ENCODE measurements around the gene P3H3.

Gene P3H3, protein sequence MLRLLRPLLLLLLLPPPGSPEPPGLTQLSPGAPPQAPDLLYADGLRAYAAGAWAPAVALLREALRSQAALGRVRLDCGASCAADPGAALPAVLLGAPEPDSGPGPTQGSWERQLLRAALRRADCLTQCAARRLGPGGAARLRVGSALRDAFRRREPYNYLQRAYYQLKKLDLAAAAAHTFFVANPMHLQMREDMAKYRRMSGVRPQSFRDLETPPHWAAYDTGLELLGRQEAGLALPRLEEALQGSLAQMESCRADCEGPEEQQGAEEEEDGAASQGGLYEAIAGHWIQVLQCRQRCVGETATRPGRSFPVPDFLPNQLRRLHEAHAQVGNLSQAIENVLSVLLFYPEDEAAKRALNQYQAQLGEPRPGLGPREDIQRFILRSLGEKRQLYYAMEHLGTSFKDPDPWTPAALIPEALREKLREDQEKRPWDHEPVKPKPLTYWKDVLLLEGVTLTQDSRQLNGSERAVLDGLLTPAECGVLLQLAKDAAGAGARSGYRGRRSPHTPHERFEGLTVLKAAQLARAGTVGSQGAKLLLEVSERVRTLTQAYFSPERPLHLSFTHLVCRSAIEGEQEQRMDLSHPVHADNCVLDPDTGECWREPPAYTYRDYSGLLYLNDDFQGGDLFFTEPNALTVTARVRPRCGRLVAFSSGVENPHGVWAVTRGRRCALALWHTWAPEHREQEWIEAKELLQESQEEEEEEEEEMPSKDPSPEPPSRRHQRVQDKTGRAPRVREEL

DNA sequence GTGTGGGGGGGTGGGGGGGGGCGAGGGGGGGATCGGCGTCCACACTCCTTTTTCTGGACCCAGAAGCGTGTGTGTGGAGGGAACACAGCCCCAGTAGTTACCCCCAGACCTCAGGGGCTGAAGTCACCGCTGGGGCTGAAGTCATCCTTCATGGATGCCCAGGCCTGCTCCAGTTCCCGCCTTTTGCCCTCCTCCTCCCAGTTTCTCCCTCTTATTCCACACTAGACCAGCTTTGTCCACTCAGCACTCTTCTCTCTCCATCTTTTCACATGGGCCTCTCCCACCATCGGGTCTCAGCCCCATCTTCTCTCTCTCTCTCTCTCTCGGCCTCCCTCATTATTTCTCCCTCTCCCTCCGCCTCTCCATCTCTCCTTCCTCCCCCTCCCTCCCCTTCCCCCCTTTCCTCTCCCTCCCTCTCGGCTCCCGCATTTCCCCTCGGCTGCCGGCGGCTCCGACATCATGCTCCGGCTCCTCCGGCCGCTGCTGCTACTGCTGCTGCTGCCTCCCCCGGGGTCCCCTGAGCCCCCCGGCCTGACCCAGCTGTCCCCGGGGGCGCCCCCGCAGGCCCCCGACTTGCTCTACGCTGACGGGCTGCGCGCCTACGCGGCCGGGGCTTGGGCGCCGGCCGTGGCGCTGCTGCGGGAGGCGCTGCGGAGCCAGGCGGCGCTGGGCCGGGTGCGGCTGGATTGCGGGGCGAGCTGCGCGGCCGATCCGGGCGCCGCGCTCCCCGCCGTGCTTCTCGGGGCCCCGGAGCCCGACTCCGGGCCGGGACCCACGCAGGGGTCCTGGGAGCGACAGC is at the start of gene P3H3:
P3H3 (plus strand) TSS at position 426 of the 799 bp plus-strand sequence; CDS start at position 460, 34 bp downstream.
- H3K4me3 ChIP-seq (ENCODE audit: low read length): peak within 1 kb of the TSS; percentile 87
- H3K27me3 ChIP-seq (replicated peaks; ENCODE audit: control insufficient read depth, insufficient read depth, low read length): peaks cover 8% of the 10 kb centered on the region
- peak; percentile 73 for DNase-seq (ENCODE audit: low read depth)
- peaks cover 8% of the 10 kb centered on the region for H3K4me1 ChIP-seq (ENCODE audit: control insufficient read depth, insufficient read depth, low read length)
- H3K9ac ChIP-seq (ENCODE audit: low read length): peak within 1 kb of the TSS; percentile 90
- no peaks in the 10 kb centered on the region for H3K36me3 ChIP-seq (ENCODE audit: control insufficient read depth, insufficient read depth, low read length, severe bottlenecking)
- H3K9me3 ChIP-seq (ENCODE audit: control insufficient read depth, low read length): no peaks in the 10 kb centered on the region

DNA sequence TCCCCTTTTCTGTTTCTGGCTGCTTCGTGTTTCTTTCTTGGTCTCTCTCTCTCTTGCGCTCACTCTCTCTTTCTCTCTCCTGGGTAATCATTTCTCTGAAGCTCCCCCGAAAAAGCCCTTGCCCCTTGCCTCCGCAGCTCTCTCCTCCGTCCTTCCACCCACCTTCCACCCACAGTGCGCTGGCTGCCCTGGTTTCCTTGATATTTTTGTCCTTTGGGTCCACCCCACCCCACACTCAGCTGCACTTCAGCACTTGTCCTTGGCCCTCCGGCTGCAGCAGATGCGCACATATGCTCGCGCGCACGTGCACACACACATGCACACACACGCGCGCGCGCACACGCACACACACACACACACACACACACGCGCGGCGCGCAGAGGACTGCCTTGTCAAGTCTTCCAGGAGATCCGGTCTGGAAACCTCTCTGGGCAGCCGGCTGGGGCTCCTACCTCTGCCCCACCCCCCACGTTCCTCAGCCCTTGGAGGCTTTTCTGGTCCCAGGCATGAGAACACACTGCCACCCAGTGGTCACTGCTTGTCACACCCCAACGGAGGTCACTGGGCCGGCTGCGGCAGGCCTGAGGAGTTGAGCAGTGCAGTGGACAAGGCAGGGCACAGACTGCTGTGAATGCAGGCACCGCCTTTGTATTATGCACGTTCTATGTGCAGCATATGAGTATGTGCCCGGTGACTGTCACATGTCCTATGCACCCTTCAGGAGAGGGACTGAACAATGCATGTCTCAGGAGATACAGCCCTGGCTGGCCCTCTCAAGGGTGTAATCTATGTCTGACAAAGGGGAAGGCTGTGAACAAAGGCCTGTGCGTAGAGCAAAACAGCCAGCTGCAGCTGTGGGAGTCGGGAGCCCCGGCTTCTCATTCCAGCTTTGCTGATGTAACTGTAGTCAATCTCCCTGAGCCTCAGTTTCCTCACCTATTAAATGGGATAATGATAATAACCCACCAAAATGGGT is 49.3 kb upstream of the P3H3 start:
- no peaks in the 10 kb centered on the region for H3K9me3 ChIP-seq (ENCODE audit: control insufficient read depth, low read length)
- DNase-seq (ENCODE audit: low read depth): peak; percentile 98
- H3K4me3 ChIP-seq (ENCODE audit: low read length): peak overlapping the region; percentile 75
- H3K9ac ChIP-seq (ENCODE audit: low read length): peak overlapping the region; percentile 60
- H3K36me3 ChIP-seq (ENCODE audit: control insufficient read depth, insufficient read depth, low read length, severe bottlenecking): no peaks in the 10 kb centered on the region
- H3K27me3 ChIP-seq (replicated peaks; ENCODE audit: control insufficient read depth, insufficient read depth, low read length): peaks cover 8% of the 10 kb centered on the region
- peaks cover 6% of the 10 kb centered on the region for H3K4me1 ChIP-seq (ENCODE audit: control insufficient read depth, insufficient read depth, low read length)

DNA sequence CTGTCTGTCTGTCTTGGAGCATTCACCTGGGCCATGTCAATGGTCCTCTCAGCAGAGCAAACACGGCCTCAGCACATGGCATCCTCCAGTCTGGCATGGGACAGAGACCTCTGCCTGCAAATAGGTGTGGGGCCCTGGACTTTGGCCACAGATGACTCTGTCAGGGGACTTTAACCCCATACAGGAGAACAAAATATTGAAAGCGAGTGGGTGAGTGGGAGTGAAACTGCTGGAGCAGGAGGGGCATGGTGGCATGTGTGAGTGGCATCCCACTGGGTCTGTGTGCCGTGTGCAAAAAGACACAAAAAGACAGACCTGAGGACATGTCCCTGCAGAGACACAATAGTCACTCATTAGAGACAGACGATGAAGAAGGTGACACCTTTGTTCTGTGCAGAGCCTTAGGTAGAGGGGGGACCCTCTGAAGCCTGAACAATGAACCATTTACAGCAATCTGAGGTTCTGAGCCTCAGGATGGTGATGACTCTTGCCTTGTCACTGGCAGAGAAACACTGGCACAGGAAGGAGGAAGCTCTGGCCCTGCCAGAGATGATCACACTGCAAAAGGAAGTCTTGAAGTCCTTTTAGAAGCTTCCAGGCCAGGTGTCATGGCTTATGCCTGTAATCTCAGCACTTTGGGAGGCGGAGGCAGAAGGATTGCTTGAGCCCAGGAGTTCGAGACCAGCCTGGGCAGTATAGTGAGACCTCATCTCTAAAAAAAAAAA is 48.3 kb upstream of the P3H3 start:
- H3K4me3 ChIP-seq (ENCODE audit: low read length): no peak overlapping the region
- no peak overlapping the region for H3K9ac ChIP-seq (ENCODE audit: low read length)
- no peak for DNase-seq (ENCODE audit: low read depth)
- H3K9me3 ChIP-seq (ENCODE audit: control insufficient read depth, low read length): no peaks in the 10 kb centered on the region
- peaks cover 6% of the 10 kb centered on the region for H3K4me1 ChIP-seq (ENCODE audit: control insufficient read depth, insufficient read depth, low read length)
- H3K36me3 ChIP-seq (ENCODE audit: control insufficient read depth, insufficient read depth, low read length, severe bottlenecking): no peaks in the 10 kb centered on the region
- H3K27me3 ChIP-seq (replicated peaks; ENCODE audit: control insufficient read depth, insufficient read depth, low read length): peaks cover 8% of the 10 kb centered on the region

DNA sequence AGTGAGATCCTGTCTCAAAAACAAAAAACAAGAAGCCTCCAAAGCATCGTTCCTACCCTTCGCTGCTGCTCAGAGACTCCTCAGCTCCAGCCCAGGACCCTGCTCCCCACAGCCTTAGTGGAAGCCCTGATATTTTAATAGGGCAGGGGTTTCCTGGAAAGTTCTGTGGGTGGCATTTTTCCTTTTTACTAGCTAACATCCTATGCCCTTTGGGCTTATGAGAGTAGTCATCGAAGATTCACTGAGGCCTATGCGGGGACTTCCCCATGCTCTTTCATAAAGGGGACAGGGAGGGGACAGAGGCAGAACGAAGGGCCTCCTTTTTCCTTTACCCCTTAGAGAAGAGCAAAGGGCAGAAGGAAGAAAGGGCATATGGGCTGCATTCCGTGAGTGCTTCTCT is 47.6 kb upstream of the P3H3 start:
- Histone ChIP-seq H3K9ac (ENCODE audit: low read length) (no peak overlapping the region), H3K36me3 (ENCODE audit: control insufficient read depth, insufficient read depth, low read length, severe bottlenecking) (no peaks in the 10 kb centered on the region), H3K9me3 (ENCODE audit: control insufficient read depth, low read length) (no peaks in the 10 kb centered on the region), H3K27me3 (replicated peaks; ENCODE audit: control insufficient read depth, insufficient read depth, low read length) (peaks cover 8% of the 10 kb centered on the region), H3K4me3 (ENCODE audit: low read length) (no peak overlapping the region), H3K4me1 (ENCODE audit: control insufficient read depth, insufficient read depth, low read length) (peaks cover 6% of the 10 kb centered on the region)
- DNase-seq (ENCODE audit: low read depth): no peak

DNA sequence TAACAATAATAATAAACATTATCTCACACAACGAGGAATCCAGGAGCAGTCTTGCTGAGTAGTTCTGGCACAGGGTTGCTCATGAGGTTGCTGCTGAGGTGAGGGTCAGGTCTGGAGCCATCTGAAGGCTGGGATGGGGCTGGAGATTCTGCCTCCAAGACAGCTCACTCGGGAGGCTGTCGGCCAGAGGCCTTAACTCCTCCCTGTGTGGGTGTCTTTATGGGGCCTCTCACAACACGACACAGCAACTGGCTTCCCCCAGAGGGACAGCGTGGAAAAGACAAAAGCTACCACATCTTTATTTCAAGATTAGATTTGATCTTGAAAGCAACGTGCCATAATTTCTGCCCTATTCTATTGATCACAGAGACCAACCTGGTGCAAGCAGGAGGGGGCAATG is 46.1 kb upstream of the P3H3 start:
- Histone ChIP-seq H3K36me3 (ENCODE audit: control insufficient read depth, insufficient read depth, low read length, severe bottlenecking) (no peaks in the 10 kb centered on the region), H3K9me3 (ENCODE audit: control insufficient read depth, low read length) (no peaks in the 10 kb centered on the region), H3K4me3 (ENCODE audit: low read length) (no peak overlapping the region), H3K4me1 (ENCODE audit: control insufficient read depth, insufficient read depth, low read length) (peaks cover 6% of the 10 kb centered on the region), H3K27me3 (replicated peaks; ENCODE audit: control insufficient read depth, insufficient read depth, low read length) (peaks cover 8% of the 10 kb centered on the region), H3K9ac (ENCODE audit: low read length) (no peak overlapping the region)
- DNase-seq (ENCODE audit: low read depth): no peak

DNA sequence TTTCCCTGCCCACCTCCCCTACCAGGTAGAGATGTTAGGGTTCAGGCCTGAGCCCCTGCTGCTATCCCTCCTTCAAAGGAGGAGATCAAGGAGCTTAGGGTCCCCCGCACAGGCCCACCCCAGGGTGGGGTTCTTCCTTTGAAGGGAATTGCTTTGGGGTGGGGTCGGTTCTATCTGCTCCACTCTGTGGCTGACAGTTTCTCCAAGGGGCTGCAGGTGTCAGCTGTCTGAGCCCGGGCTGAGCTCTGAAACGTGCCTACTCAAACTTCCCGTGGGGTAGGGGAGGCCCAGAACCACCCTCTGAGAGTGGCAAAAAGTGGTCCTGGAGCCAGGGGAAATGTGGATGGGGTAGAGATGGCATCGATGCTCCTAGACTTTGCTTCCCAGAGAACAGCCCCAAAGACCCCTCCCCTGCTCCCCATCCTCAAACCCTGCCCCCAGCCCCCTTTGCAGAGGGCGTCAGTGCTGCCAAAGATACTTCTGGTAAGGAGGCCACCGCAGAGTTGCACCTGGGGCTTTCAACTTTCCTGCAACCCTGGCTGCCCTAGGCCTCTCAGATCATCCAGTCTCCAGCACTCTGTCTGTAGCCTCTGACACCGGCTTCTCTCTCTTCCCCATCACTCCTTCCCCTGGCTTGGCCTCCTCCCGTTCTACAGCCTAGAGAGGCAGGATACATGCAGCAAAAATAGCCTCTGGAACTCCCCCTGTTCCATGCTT is 45.2 kb upstream of the P3H3 start:
- no peaks in the 10 kb centered on the region for H3K36me3 ChIP-seq (ENCODE audit: control insufficient read depth, insufficient read depth, low read length, severe bottlenecking)
- peaks cover 6% of the 10 kb centered on the region for H3K4me1 ChIP-seq (ENCODE audit: control insufficient read depth, insufficient read depth, low read length)
- no peaks in the 10 kb centered on the region for H3K9me3 ChIP-seq (ENCODE audit: control insufficient read depth, low read length)
- no peak for DNase-seq (ENCODE audit: low read depth)
- peaks cover 8% of the 10 kb centered on the region for H3K27me3 ChIP-seq (replicated peaks; ENCODE audit: control insufficient read depth, insufficient read depth, low read length)
- H3K4me3 ChIP-seq (ENCODE audit: low read length): no peak overlapping the region
- no peak overlapping the region for H3K9ac ChIP-seq (ENCODE audit: low read length)

DNA sequence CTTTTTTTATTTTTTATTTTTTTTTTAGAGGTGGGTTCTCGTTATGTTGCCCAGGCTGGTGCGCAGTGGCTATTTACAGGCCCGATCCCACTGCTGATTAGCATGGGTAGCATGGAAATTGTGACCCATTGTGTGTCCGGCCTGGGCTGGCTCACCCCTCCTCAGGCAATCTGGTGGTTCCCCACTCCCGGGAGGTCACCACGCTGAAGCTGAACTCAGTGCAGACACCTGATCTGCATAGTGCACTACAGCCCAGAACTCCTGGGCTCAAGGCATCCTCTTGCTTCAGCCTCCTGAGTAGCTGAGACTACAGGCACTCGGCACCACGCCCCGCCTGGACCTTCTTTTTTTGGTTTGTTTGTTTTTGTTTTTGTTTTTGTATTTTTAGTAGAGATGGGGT is 44.4 kb upstream of the P3H3 start:
- no peaks in the 10 kb centered on the region for H3K9me3 ChIP-seq (ENCODE audit: control insufficient read depth, low read length)
- no peak for DNase-seq (ENCODE audit: low read depth)
- peaks cover 8% of the 10 kb centered on the region for H3K27me3 ChIP-seq (replicated peaks; ENCODE audit: control insufficient read depth, insufficient read depth, low read length)
- no peak overlapping the region for H3K9ac ChIP-seq (ENCODE audit: low read length)
- no peaks in the 10 kb centered on the region for H3K36me3 ChIP-seq (ENCODE audit: control insufficient read depth, insufficient read depth, low read length, severe bottlenecking)
- H3K4me1 ChIP-seq (ENCODE audit: control insufficient read depth, insufficient read depth, low read length): no peaks in the 10 kb centered on the region
- H3K4me3 ChIP-seq (ENCODE audit: low read length): no peak overlapping the region

DNA sequence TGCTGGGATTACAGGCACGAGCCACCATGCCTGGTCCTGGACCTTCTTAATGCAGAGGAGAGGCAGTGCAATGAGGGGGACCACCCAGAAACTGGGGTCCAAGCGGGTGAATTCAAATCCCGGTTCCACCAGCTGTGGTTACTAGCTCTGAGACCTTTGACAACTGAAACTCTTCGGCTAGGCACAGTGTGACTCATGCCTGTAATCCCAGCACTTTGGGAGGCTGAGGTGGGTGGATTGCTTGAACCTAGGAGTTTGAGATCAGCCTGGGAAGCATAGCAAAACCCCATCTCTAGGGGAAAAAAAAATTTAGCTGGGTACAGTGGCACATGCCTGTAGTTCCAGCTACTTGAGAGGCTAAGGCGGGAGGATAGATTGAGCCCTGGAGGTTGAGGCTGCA is 43.9 kb upstream of the P3H3 start:
- Histone ChIP-seq H3K36me3 (ENCODE audit: control insufficient read depth, insufficient read depth, low read length, severe bottlenecking) (no peaks in the 10 kb centered on the region), H3K27me3 (replicated peaks; ENCODE audit: control insufficient read depth, insufficient read depth, low read length) (peaks cover 10% of the 10 kb centered on the region), H3K4me3 (ENCODE audit: low read length) (no peak overlapping the region), H3K9ac (ENCODE audit: low read length) (no peak overlapping the region), H3K4me1 (ENCODE audit: control insufficient read depth, insufficient read depth, low read length) (no peaks in the 10 kb centered on the region), H3K9me3 (ENCODE audit: control insufficient read depth, low read length) (no peaks in the 10 kb centered on the region)
- DNase-seq (ENCODE audit: low read depth): no peak

DNA sequence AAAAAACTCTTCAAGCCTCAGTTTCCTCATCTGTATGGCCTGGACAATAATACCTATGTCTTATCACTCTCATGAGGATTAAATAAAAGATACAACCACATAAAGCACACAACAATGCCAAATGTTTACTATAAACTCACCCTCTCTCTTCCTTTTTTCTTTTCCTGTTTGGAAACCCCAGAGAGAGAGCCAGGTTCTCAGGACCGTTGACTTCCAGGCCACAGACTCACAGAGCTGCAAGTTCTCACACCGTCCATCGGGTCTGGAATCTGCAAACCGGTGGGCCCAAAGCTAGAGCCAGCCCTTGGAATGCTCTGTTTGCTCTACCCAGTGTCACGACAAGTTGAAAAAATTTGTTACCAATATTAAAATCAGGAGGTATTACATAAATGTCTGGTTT is 43.4 kb upstream of the P3H3 start:
- no peaks in the 10 kb centered on the region for H3K9me3 ChIP-seq (ENCODE audit: control insufficient read depth, low read length)
- H3K36me3 ChIP-seq (ENCODE audit: control insufficient read depth, insufficient read depth, low read length, severe bottlenecking): no peaks in the 10 kb centered on the region
- H3K4me1 ChIP-seq (ENCODE audit: control insufficient read depth, insufficient read depth, low read length): no peaks in the 10 kb centered on the region
- no peak for DNase-seq (ENCODE audit: low read depth)
- no peak overlapping the region for H3K4me3 ChIP-seq (ENCODE audit: low read length)
- peaks cover 12% of the 10 kb centered on the region for H3K27me3 ChIP-seq (replicated peaks; ENCODE audit: control insufficient read depth, insufficient read depth, low read length)
- H3K9ac ChIP-seq (ENCODE audit: low read length): no peak overlapping the region
